ENCODE results near the gene LRIG3.
"Not testable (repeated sequence)": the region's sequence is repeated elsewhere in the genome, so short reads cannot be mapped to it uniquely, and the experiment has no call there.

LRIG3 gene

GRCh38 chr12:58905422-58905821, 14.9 kb downstream of the LRIG3 start:
- Mint-ChIP-seq H3K36me3 (ENCODE audit: low read depth) (peaks cover 95% of the 10 kb centered on the region), H3K4me3 (no peak overlapping the region), H3K9me3 (peaks cover 6% of the 10 kb centered on the region), H3K4me1 (peaks cover 33% of the 10 kb centered on the region), H3K27me3 (ENCODE audit: low read depth) (no peaks in the 10 kb centered on the region), H3K27ac (no peak overlapping the region)
- no peak for TF ChIP-seq CTCF (IDR thresholded peaks at IDR 0.05; ENCODE audit: unreplicated experiment in 3 of 3)

- H3K9me3 Mint-ChIP-seq; H3K27ac Mint-ChIP-seq; H3K4me3 Mint-ChIP-seq; H3K27me3 Mint-ChIP-seq (ENCODE audit: low read depth): not testable (repeated sequence)
- peaks cover 32% of the 10 kb centered on the region for H3K4me1 Mint-ChIP-seq
- H3K36me3 Mint-ChIP-seq (ENCODE audit: low read depth): peaks cover 92% of the 10 kb centered on the region
Measured at GRCh38 chr12:58902726-58903125, 17.6 kb downstream of the LRIG3 start.

- Mint-ChIP-seq H3K27ac (no peak overlapping the region), H3K4me3 (no peak overlapping the region), H3K36me3 (ENCODE audit: low read depth) (peaks cover 92% of the 10 kb centered on the region), H3K9me3 (peaks cover 6% of the 10 kb centered on the region), H3K27me3 (ENCODE audit: low read depth) (no peaks in the 10 kb centered on the region), H3K4me1 (peaks cover 32% of the 10 kb centered on the region)
- TF ChIP-seq CTCF (IDR thresholded peaks at IDR 0.05; ENCODE audit: unreplicated experiment in 3 of 3): no peak
Measured at GRCh38 chr12:58901664-58902063, 18.6 kb downstream of the LRIG3 start.

GRCh38 chr12:58897969-58898368, 22.3 kb downstream of the LRIG3 start:
- Mint-ChIP-seq H3K4me3 (no peak overlapping the region), H3K36me3 (ENCODE audit: low read depth) (peaks cover 89% of the 10 kb centered on the region), H3K27ac (peak overlapping the region in 2 of 3 experiments; percentile 45 to 55), H3K27me3 (ENCODE audit: low read depth) (no peaks in the 10 kb centered on the region), H3K4me1 (peaks cover 58% of the 10 kb centered on the region), H3K9me3 (no peaks in the 10 kb centered on the region)
- TF ChIP-seq CTCF (IDR thresholded peaks at IDR 0.05; ENCODE audit: unreplicated experiment in 3 of 3): no peak

GRCh38 chr12:58896278-58896677, 24.0 kb downstream of the LRIG3 start:
- Mint-ChIP-seq H3K36me3 (ENCODE audit: low read depth) (peaks cover 82% of the 10 kb centered on the region), H3K27me3 (ENCODE audit: low read depth) (no peaks in the 10 kb centered on the region), H3K27ac (peak overlapping the region; percentile 45 to 72 (median 45)), H3K4me3 (no peak overlapping the region), H3K4me1 (peaks cover 74% of the 10 kb centered on the region), H3K9me3 (no peaks in the 10 kb centered on the region)
- TF ChIP-seq CTCF (IDR thresholded peaks at IDR 0.05; ENCODE audit: unreplicated experiment in 3 of 3): no peak

GRCh38 chr12:58895053-58895452, 25.3 kb downstream of the LRIG3 start:
- TF ChIP-seq CTCF (IDR thresholded peaks at IDR 0.05; ENCODE audit: unreplicated experiment in 3 of 3): no peak
- H3K36me3 Mint-ChIP-seq (ENCODE audit: low read depth): peaks cover 72% of the 10 kb centered on the region
- H3K4me3 Mint-ChIP-seq: no peak overlapping the region
- H3K27ac Mint-ChIP-seq: peak overlapping the region; percentile 13 to 72 (median 23)
- peaks cover 71% of the 10 kb centered on the region for H3K4me1 Mint-ChIP-seq
- H3K27me3 Mint-ChIP-seq (ENCODE audit: low read depth): no peaks in the 10 kb centered on the region
- no peaks in the 10 kb centered on the region for H3K9me3 Mint-ChIP-seq

Measured in nephron (organoid).